ENCODE results near the gene SLC10A7. TPM values are rescaled to one million over a fixed set of nuclear protein-coding genes. Genes with fewer than 3 reads are reported as not detected.

The SLC10A7 gene
- total RNA-seq, 1 donor from 2014 or later, result 10.5 TPM

DNA sequence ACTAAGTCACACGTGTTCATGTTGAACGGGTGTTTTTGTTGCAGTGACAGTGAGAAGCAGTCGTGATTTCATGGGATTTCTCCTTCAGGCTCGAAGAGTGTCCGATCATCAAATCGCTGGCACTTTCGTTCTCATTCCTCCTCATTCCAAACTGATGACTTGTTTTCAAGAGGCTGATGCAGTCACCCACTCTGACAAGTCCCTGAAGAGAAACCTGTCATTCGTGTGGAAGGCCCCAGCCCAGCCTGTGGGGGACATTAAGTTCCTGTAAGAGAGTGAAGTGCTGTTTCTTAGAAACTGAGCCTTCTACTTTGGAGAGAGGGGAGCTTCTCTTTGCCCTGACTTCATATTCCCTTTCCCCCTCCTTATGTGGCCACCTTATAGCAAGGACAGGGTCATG is 299.4 kb downstream of the SLC10A7 start:
- Mint-ChIP-seq H3K27me3 (ENCODE audit: unreplicated experiment) (no peaks in the 10 kb centered on the region), H3K4me1 (ENCODE audit: unreplicated experiment) (peaks cover 7% of the 10 kb centered on the region), H3K27ac (ENCODE audit: unreplicated experiment) (peak overlapping the region; percentile 57), H3K36me3 (ENCODE audit: unreplicated experiment) (no peaks in the 10 kb centered on the region), H3K9me3 (ENCODE audit: unreplicated experiment) (no peaks in the 10 kb centered on the region), H3K4me3 (ENCODE audit: unreplicated experiment) (peak overlapping the region; percentile 66)
- TF ChIP-seq, protein P1, sequence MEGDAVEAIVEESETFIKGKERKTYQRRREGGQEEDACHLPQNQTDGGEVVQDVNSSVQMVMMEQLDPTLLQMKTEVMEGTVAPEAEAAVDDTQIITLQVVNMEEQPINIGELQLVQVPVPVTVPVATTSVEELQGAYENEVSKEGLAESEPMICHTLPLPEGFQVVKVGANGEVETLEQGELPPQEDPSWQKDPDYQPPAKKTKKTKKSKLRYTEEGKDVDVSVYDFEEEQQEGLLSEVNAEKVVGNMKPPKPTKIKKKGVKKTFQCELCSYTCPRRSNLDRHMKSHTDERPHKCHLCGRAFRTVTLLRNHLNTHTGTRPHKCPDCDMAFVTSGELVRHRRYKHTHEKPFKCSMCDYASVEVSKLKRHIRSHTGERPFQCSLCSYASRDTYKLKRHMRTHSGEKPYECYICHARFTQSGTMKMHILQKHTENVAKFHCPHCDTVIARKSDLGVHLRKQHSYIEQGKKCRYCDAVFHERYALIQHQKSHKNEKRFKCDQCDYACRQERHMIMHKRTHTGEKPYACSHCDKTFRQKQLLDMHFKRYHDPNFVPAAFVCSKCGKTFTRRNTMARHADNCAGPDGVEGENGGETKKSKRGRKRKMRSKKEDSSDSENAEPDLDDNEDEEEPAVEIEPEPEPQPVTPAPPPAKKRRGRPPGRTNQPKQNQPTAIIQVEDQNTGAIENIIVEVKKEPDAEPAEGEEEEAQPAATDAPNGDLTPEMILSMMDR (IDR thresholded peaks at IDR 0.05), result no peak
- no peak for DNase-seq (ENCODE audit: extremely low spot score, unreplicated experiment)

DNA sequence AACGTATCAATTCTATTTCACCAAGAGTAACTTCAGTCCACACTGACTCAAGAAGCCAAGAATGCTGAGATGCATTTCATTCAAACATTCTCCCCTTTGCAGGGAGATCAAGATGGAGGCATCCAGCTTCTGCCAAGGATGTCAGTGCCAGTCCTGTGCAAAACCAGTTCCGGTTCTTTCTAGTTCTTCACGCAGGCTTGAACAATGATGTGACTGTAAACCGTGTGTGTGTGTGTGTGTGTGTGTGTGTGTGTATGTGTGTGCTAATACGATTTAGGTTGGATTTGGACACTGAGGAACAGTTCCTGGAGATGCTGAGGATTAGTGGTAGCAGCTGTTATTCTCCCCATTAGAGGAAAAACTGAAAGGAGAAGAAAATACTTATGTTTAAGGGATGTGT is 307.5 kb downstream of the SLC10A7 start, which contains the start of gene REELD1:
Gene REELD1, plus strand, starts transcription at position 301 of the 400 bp plus-strand sequence. CDS start 2,415 bp downstream, outside the sequence.
- TF ChIP-seq, protein P1 (IDR thresholded peaks at IDR 0.05), result no peak
- no peak within 1 kb of the TSS for H3K4me3 Mint-ChIP-seq (ENCODE audit: unreplicated experiment)
- H3K27ac Mint-ChIP-seq (ENCODE audit: unreplicated experiment), result no peak within 1 kb of the TSS
- no peak for DNase-seq (ENCODE audit: extremely low spot score, unreplicated experiment)
- no peaks in the 10 kb centered on the region for H3K36me3 Mint-ChIP-seq (ENCODE audit: unreplicated experiment)
- peaks cover 6% of the 10 kb centered on the region for H3K27me3 Mint-ChIP-seq (ENCODE audit: unreplicated experiment)
- H3K9me3 Mint-ChIP-seq (ENCODE audit: unreplicated experiment), result no peaks in the 10 kb centered on the region
- no peaks in the 10 kb centered on the region for H3K4me1 Mint-ChIP-seq (ENCODE audit: unreplicated experiment)

DNA sequence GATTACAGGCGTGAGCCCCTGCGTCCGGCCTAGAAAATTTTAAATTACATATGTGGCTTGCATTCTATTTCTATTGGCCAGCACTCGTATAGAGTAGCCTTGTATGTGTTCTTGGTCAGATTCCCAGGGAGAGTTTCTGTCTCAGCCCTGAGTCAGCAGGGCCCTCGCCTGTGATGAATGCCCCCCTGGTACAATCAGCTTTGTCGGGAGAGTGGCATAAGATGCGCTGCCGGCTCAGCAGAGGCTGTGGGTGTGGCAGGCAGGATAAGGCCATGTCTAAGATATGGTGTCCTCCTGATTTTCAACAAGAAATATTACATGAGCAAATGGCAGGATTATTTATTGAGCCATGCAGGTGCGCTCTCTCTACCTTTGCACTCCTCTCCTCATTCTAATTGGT is 309.0 kb downstream of the SLC10A7 start:
- H3K4me1 Mint-ChIP-seq (ENCODE audit: unreplicated experiment), result no peaks in the 10 kb centered on the region
- H3K36me3 Mint-ChIP-seq (ENCODE audit: unreplicated experiment), result no peaks in the 10 kb centered on the region
- peaks cover 9% of the 10 kb centered on the region for H3K27me3 Mint-ChIP-seq (ENCODE audit: unreplicated experiment)
- no peaks in the 10 kb centered on the region for H3K9me3 Mint-ChIP-seq (ENCODE audit: unreplicated experiment)
- no peak overlapping the region for H3K27ac Mint-ChIP-seq (ENCODE audit: unreplicated experiment)
- H3K4me3 Mint-ChIP-seq (ENCODE audit: unreplicated experiment), result no peak overlapping the region
- DNase-seq (ENCODE audit: extremely low spot score, unreplicated experiment), result no peak
- TF ChIP-seq, protein P1 (IDR thresholded peaks at IDR 0.05), result no peak

DNA sequence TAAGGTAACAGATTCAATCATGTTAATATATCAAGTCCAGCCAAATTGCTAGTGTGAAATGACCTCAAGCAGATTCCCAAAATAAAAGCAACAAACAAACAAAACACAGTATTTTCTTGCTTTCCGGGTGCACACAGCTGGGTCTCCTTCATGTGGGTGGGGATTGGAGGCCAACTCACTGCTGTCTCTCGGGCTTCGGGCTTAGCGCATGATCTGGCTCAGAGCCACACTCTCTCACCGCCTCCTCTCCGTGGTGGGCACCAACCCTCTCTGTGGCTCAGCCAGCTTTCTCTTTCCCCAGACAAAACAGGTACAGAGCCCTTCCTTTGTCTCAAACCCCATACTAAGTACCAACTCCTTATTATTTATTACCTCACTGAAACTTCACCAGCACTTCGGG is 310.3 kb downstream of the SLC10A7 start:
- Mint-ChIP-seq H3K4me1 (ENCODE audit: unreplicated experiment) (no peaks in the 10 kb centered on the region), H3K27ac (ENCODE audit: unreplicated experiment) (no peak overlapping the region), H3K36me3 (ENCODE audit: unreplicated experiment) (no peaks in the 10 kb centered on the region), H3K9me3 (ENCODE audit: unreplicated experiment) (no peaks in the 10 kb centered on the region), H3K27me3 (ENCODE audit: unreplicated experiment) (peaks cover 12% of the 10 kb centered on the region), H3K4me3 (ENCODE audit: unreplicated experiment) (no peak overlapping the region)
- TF ChIP-seq, protein P1 (IDR thresholded peaks at IDR 0.05), result no peak
- DNase-seq (ENCODE audit: extremely low spot score, unreplicated experiment), result no peak

DNA sequence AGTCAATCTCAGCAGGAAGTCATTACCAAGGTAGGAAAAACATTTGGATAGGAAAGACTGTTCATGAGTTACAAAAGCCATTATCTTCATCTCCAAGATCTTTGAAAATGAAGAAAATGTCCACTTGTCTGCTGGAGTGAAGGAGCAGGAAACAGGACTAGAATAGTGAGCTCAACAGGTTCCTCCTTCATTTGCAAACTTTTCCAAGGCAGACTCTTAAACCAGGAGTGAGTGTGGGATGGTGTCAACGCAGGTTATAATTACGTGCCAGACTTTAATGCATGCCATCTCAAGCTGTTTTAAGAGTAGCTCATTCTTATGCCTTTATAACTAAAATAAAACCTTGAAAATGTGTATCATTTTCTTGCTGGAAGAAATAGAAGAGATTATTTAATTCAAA is 310.9 kb downstream of the SLC10A7 start:
- no peak overlapping the region for H3K4me3 Mint-ChIP-seq (ENCODE audit: unreplicated experiment)
- H3K27ac Mint-ChIP-seq (ENCODE audit: unreplicated experiment), result no peak overlapping the region
- no peaks in the 10 kb centered on the region for H3K9me3 Mint-ChIP-seq (ENCODE audit: unreplicated experiment)
- H3K27me3 Mint-ChIP-seq (ENCODE audit: unreplicated experiment), result peaks cover 12% of the 10 kb centered on the region
- TF ChIP-seq, protein P1 (IDR thresholded peaks at IDR 0.05), result no peak
- H3K4me1 Mint-ChIP-seq (ENCODE audit: unreplicated experiment), result no peaks in the 10 kb centered on the region
- no peaks in the 10 kb centered on the region for H3K36me3 Mint-ChIP-seq (ENCODE audit: unreplicated experiment)
- DNase-seq (ENCODE audit: extremely low spot score, unreplicated experiment), result no peak
